ENCODE results near the gene PIK3R1.
A peak's percentile ranks its signal among the peaks of the same experiment; 100 is the strongest.

The PIK3R1 gene

DNA sequence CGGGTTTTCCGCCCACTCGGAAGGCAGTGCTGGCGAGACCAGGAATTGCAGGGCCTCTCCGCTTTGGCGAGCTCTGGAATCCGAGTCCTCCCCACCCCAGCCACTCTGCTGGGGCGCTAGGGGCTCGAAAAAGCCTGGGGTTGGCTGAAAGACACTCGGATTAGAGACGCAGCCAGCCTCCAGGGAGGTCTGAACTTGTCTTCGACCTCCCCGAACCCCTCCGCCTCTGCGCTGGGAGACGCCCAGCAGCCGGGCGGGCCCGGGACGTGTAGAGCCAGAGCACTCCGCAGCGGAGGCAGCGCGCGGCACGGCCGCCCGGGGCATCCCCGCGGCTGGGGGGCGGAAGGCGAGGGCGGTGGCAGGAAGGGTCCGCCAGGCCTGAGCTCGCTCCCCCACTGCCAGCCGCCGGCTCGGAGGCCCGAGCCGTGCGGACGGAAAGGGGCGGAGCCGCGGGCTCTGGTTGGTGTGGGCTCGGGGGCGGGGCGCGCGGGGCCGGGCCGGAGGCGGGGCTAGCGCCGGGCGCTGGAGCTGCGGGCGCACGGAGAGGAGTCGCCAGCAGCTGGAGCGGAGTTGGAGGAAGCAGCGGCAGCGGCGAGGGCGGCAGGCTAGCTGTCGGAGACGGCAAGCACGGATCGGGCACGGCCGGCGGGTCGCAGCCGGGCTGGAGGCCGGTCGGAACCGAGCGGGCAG, at the start of gene PIK3R1:
Gene PIK3R1, plus strand, starts transcription at position 549 of the 690 bp plus-strand sequence. CDS start 10,920 bp downstream, outside the sequence.
- DNase-seq (ENCODE audit: low read depth in 2 of 2): peak; percentile 92 to 95

DNA sequence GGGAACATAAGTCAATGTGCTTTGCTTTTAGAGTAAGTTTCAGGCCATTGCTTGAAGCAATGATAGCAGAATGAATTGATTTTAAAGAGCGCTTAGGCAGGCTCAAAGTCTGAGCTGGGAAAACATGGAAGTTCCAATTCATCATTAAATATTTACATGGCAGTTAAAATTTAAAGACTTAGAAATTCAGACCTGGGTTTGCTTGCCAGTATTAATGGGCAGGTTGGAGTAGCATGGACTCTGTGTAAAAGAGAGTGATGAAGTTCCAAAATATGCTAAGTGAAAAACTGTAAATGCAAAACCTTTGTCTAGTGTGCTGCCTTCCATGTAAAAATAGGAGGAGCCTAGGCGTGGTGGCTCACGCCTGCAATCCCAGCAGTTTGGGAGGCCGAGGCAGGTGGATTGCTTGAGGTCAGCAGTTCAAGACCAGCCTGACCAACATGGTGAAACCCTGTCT, 48.3 kb upstream of the PIK3R1 start:
- DNase-seq (ENCODE audit: low read depth in 2 of 2): no peak

DNA sequence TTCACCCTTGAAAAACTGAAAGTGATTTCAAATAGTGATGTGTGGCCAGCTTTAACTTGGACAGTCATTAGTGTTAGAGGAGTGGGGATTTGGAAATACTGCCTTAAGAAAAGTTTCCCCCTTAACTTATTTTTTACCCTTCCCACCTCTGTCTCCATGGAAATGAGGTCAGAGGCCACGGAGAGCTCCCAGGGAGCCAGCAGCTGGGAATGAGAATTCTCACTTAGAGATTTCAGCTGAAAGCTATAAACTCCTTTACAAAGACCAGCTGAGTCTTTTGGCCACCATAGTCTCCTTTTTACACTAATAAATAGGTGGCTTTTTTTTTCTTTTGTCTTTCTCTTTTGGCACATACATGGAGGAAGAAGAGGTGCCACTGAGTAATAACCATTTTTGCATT, 45.7 kb upstream of the PIK3R1 start:
- no peak for DNase-seq (ENCODE audit: low read depth in 2 of 2)

DNA sequence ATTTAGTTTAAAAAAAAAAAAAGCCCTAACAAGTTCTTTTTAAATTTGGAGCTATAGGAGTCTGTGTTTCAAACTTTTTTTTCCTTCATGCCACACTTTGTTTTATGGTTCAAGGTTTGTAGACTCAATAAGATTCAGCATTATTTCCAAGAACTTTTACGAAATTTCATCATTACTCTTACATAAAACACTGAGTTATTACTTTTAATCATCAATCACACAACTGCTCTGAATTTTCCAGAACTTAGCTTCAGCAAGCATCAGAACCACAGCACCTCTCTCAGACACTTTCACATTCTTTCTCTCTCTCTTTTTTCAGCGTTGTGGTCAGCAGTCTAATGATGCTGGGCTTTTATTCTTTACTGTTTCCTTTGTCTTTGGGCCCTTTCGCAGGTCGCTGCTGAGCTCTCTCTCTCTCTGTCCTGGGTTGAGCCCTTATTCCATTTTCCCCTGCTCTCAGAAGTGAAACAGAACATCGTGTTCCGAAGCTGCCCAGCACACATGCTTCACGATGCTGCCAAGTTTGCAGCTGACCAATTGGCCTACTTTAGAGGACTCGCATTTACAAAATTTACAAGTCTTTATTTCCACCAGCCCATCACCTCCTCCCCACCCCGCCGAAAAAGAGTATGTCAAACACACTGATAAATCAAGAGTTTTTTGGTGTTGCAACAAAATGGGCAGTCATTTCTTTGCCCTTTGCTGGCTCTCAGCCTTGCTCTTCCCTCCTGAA, 44.6 kb upstream of the PIK3R1 start:
- DNase-seq (ENCODE audit: low read depth in 2 of 2): no peak

DNA sequence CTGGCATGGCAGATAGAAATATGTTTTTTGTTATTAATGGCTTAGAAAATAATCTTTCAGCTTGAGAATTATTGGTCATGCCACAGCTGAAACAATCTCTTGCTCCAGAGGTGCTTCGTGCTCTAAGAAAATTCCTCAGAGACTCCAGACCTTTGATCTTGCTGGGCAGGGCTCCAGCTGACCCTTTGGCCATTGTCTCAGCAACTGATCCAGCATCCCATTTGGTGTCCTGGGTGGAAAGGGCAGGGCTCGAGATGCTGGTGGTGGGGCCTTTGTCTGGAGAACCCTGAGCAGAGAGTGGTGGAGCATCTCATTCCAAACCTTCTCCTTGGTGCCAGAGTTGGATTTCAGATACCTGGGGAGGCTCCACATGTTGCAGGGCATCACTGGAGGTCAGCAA, 43.2 kb upstream of the PIK3R1 start:
- no peak for DNase-seq (ENCODE audit: low read depth in 2 of 2)

DNA sequence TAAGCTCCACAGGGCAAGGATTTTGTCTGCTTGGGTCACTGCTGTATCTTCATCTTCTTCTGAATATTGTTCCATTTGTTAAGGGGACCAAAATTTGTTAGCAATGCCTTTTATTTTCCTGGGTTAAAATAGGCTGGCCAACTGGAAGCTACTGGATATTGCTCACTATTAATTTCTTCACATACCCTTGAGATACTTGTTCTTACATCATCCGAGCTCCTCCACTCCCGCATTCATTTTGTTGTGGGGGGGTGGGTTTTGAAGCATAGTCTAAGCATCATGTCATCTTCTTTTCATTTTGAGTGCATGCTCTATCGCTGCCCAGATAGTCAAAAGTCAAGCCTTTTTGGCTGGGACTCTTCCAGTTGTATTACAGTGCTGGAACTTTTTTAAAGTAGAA, 42.5 kb upstream of the PIK3R1 start:
- DNase-seq (ENCODE audit: low read depth in 2 of 2): no peak

DNA sequence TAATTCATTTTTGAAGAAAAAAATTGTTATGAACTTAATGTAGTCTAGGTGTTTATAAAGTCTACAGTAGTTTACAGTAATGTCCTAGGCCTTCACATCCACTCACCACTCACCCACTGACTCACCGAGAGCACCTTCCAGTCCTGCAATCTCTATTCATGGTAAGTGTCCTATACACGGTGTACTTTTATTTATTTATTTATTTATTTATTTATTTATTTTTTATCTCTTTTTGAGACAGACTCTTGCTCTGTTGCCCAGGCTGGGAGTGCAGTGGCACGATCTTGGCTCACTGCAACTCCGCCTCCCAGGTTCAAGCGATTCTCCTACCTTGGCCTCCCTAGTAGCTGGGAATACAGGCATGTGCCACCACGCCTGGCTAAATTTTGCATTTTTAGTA, 39.3 kb upstream of the PIK3R1 start:
- no peak for DNase-seq (ENCODE audit: low read depth in 2 of 2)

DNA sequence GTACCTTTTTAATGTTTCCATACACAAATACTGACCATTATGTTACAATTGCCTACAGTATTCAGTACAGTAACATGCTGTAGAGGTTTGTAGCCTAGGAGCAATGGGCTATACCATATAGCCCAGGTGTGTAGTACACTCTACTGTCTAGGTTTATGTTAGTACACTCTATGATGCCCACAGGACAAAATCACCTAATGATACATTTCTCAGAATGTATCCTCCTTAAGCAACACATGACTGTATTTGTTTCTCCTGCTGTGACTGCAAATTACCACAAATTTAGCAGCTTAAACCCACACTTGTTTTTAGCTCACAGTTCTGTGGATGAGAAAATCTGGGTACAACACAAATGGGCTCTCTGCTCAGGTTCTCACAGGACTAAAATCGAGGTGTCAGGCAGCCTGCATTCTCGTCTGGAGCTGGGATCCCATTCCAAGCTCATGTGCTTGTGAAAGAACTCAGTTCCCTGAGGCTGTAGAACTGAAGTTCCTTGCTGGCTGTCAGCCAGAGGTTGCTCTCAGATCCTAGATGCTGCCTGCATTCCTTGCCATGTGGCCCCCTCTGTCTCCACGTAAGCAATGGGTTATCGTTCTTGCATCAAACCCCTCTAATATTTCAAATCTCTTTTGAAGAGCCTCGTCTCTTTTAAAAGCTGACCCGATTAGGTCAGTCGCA, 38.6 kb upstream of the PIK3R1 start:
- no peak for DNase-seq (ENCODE audit: low read depth in 2 of 2)

DNA sequence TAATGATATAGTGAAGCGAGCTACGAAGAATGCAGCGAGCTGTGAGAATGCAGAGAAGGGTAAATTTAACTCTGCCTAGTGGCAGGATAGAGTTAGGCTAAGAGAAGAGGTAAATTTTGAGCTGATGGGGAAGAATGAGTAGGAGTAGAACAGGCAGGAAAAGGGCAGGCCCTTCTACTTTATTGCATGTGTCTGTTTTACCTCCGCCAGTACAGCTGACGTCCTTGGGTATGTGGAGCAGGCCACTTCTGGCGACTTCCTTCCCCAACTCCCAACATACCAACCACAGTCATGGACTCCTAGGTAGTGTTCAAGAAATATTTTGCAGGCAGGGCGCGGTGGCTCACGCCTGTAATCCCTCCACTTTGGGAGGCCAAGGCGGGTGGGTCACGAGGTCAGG, 37.9 kb upstream of the PIK3R1 start:
- no peak for DNase-seq (ENCODE audit: low read depth in 2 of 2)

DNA sequence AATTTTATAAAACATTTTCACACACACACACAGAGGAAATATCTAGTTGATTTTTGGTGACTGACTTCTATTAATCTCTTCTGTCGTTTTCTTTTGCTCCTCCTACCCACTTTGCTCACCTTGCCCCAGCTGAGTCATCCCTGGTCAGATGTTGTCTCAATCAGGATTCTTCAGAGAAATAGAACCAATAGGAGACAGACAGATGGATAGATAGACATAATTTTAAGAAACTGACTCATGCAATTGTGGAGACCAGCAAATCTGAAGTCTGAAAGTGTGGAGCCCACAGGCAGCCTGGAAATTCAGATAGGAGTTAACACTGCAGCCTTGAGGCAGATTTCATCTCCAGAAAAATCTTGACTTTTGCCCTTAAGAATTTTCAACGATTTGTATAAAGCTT, 37.0 kb upstream of the PIK3R1 start:
- DNase-seq (ENCODE audit: low read depth in 2 of 2): peak in 1 of 2 donors; percentile 3

DNA sequence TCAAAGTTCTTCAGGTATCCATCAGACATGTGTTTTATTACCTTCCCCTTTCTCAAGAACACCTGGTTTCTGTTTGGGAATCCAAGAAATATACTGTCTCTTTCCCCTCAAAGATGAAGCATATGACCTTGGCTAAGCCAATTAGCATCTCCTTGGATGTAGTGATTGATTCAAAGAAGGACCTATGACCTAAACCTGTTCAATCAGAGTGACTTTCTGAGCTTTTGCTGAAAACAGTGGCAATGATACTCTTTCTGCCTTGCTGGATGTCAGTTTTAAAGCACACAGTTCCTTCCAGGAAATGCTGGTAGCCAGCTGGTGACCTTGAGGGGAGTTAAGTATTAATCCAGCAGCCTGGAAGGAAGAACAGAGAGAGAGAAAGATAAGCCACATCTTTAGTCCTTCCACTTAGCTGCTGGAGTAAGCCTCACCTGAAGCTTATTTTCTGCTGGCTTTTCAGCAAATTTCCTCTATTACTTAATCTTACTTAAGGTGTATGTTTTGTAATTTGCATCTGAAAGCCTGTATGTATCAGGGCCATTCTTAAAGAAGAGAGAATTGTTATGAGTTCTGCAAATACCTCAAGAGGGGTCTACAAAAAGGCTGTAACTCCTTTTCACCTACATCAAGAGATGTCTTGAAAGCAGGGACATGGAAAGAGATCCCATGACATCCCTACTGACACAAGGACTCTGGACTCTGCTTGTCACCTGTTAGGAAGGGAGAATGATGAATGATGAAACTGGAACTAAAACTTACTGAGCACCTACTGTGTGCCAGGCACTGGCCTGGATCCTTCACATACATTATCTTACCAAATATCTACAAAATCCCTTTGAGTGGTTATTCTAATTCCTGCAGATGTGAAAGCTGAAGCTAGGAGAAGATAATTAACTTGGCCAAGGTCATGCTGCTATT, 35.2 kb upstream of the PIK3R1 start:
- DNase-seq (ENCODE audit: low read depth in 2 of 2): no peak

DNA sequence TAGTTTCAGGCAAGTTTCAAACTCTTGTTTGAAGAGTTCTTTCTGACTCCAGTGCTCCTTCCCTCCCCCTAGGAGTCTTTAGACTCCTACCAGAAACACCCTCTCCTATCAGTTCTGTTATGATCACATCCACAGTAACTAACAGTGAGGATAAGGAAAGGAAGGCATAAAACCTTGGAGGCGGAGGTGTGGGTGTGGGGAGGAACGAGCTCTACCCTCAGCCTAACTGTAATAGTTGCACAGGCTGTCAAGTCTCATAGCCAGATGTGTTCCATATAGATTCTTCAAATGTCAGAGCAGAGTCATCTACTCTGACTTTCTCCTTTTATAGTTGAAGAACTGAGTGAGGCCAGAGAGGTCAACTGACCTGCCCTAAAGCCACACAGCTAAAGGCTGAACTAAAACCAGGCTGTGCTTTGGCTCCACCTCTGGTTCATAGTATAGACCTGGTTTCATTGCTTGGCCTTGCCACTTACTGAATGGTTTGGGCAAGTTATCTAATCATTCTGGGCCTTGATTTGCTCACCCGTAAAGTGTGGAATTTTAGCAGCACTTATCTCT, 34.4 kb upstream of the PIK3R1 start:
- no peak for DNase-seq (ENCODE audit: low read depth in 2 of 2)

DNA sequence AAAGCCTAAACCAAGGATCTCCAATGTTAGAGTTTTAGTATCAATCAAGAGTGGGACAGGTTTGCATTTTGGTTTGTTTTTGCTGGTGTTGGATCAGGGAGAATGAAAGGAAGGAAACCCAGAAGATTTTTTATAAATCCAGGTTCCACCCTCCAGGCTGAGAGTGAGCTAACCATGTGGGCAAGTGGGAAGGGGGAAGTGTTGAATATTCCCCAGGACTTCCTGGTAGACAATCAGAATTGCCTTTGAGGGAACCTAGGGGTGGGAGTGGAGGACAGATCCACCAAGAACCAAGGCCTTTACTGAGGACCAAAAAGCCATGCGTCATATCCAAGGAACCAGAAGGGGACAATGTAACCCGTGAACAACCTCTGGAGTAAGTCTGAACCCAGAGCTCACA, 33.5 kb upstream of the PIK3R1 start:
- DNase-seq (ENCODE audit: low read depth in 2 of 2): no peak

DNA sequence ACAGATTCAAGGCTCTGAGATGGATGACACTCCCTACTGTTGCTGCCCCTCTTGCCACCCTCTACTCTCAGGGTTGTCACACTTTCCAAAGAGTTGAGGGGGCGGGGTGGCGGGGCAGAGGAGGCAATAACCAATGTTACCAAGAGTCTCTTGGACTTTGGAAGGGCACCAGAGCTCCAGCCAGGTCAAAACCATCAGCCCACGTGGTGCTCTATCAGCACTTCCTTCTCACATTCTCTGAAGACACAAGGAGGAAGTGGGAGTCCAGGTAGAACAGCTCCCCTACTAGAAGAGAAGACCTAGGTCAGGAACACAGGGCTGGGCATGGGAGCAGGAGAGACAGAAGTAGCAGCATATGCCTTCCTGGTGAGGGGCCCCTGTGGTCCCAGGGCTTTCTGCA, 33.0 kb upstream of the PIK3R1 start:
- no peak for DNase-seq (ENCODE audit: low read depth in 2 of 2)

DNA sequence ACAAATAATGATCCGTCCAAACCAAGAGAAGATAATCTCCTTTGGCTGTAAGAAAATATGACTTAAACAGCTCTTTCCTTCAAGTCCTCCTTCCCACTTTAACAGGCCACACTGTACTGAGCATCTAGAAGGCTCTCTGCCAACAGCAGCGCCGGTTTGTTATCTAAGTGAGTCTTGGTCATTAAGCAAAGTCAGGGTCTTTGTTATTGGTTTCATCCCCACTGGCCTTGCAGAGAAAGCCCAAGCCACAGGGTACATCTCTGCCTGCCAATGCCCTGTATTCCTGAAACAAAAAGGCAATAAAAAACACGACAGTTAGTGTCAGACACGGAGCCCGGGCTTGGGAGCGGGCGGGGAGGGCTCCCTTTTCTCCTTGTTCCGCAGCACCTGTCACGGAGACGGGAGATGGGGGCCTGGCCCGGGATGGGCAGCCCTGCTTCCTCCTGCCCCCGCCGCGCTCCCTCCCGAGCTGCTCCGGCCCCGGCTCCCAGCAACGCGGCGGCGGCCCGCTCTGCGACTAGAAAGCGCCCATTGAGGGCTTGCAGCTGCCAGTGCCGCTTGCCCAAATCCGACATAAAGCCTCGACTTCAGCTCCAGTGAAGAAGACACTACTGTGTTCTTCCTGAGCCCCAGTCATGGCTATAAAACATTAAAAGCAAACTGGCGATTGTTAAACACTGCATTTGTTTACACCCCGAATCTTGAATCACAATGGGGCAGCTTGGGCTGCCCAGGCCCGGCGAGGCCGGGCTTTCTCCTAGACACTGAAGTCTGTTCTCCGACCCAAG, 28.1 kb upstream of the PIK3R1 start:
- DNase-seq (ENCODE audit: low read depth in 2 of 2): no peak

DNA sequence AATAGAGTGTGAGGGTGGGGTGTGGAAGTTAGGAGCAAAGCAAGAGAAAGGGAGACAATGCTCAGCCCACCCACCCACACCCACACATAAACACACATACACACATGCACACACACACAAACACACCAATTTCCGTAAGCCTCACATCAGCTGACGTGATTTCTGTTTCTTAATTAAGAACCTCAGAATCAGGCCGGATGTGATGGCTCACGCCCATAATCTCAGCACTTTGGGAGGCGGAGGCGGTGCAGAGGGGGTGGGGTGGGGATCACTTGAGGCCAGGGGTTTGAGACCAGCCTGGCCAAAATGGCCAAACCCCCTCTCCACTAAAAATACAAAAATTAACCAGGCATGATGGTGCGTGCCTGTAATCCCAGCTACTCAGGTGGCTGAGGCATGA, 26.4 kb upstream of the PIK3R1 start:
- no peak for DNase-seq (ENCODE audit: low read depth in 2 of 2)

DNA sequence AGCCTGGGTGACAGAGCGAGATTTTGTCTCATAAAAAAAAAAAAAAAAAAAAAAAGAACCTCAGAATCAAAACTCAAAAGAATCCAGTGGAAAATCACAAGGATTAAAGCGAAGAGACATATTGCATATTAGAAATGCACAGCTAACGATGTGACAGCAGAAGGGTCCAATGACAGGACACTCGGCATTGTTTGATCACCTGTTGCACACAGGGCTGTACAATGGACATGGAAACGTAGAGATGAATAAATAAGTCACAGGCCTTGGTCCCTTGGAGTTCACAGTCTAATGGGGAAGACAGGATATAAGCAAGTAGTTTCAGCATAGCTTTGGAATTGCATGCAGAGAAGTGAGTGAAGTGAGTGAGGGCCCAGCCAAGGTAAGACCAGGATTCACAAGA, 25.9 kb upstream of the PIK3R1 start:
- DNase-seq (ENCODE audit: low read depth in 2 of 2): no peak

DNA sequence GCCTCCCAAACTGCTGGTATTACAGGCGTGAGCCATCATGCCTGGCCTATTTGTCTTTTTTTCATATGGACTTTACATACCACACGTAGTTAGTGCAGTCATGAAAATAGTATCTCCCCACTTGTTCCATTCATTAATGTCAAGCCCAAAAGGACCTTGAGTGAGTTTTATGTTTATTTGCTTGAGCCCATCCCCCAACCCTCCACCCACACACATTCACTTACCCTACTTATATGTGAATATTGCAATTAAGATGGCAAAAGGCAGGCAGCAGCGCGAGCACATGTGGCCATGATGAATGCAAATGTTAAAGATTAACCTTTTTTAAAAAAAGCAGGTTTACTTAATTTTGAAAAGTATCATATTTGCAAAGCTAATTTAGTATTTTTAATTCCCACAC, 24.9 kb upstream of the PIK3R1 start:
- no peak for DNase-seq (ENCODE audit: low read depth in 2 of 2)

DNA sequence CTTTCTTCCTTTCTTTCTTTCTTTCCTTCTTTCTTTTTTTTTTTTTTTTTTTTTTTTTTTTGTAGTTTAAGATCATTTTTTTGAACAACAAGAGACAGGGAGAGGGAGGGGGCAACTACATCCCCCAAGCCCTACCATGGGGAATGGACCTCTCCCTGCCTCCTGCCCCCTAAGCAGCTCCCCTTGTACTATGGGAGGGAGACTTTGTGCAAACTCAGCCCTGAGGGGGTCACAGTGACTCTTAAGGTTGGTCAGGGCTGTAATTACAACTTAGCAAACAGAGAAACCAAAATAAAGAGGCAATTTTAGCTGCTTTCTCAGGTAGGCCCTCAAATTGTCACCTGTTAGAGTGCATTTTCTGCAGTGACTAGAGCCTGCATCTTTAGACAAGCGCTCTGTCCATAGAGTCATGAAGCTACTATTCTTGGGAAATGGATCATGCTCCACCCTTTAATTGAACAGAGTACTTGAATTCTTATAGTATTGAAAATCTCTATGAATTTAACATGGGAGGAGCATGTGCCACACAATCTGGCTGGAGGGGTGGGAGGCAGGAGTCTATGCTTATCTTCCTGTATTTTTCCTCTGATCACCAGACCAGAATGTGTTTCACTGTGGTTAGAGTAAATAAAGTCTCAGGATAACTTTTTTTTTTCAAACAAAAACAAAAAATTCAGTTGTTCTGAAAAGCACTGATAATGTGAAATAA, 24.3 kb upstream of the PIK3R1 start:
- DNase-seq (ENCODE audit: low read depth in 2 of 2): no peak

DNA sequence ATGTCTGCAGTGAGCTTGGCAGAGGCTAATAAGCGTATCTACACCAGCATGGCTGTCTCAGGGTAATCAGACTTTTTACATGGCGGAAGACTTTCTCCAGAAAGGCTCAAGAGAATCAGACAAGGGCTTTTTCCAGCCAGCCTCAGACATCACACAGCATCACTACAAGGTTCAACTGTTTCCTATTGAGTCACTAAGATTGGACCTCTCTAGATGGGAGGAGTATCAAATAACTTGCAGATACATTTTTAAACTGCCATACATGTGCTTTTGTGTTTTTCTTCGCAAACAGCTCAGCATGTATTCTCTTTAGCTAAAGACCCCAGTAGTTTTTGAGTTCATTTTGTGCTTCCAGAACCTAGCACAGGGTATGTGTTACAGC, 22.9 kb upstream of the PIK3R1 start:
- no peak for DNase-seq (ENCODE audit: low read depth in 2 of 2)

Data from stimulated activated CD8-positive, alpha-beta memory T cell treated with anti-CD3 and anti-CD28 coated beads, Interleukin-15, amount 100 ng/mL, for 48 hours (primary cell).